Lower leg skin (tissue), 3 donors: ENCODE results near the gene PLEKHB1.

ENCODE experiments used
- CTCF ChIP-seq, 3 donors: fragments of 450-650 bp; IDR thresholded peaks; one replicate each; pipeline ENCODE4 v1.5.1; 2016; ENCODE audit warnings: antibody characterized with exemption in 3 of 3, mild to moderate bottlenecking in 3 of 3, moderate library complexity in 2 of 3
- POLR2A ChIP-seq, 2 donors: fragments of 450-650 bp; IDR thresholded peaks; one replicate each; pipeline ENCODE4 v1.6.1; 2016 to 2017; ENCODE audit warnings: antibody characterized with exemption in 2 of 2, mild to moderate bottlenecking in 1 of 2, moderate library complexity in 1 of 2

DNA sequence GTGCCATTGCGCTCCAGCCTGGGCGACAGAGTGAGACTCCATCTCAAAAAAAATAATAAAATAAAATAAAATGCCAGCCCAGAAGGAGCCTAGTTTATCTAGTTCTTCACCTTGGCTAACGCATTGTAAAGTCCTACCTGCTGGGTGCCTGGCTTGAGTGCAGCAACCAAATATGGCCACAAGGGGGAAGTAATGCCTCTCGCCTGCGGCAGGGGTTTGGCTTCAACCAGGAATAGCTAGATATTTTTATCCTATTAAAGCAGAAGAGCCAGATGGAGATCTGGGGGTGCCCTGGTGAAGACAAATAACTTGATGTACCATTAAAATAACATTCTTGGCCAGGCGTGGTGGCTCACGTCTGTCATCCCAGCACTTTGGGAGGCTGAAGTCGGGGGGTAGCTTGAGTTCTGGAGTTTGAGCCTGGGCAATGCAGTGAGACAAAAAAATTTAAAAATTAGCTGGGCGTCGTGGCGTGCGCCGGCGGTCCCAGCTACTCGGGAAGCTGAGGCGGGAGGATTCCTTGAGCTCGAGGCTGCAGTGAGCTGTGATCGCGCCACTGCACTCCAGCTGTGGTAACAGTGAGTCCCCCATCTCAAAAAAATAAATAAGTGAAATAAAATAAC lies 20.6 kb upstream of the PLEKHB1 start:
- TF ChIP-seq CTCF (IDR thresholded peaks at IDR 0.05) (peak in 1 of 3 donors; percentile 84), POLR2A (IDR thresholded peaks at IDR 0.05) (no peak)
